DND-41 (cell line): ENCODE data around the gene BLVRA.
A peak's percentile ranks its signal among the peaks of the same experiment; 100 is the strongest.

Experiments
- ATAC-seq: fragments of 200-7000 bp; cut with Tn5 transposase; 3 replicates; pipeline ENCODE4 v1.9.1; 2021; ENCODE audit warnings: low read depth; ENCODE audit not compliant: insufficient read depth
- DNase-seq: peaks from one replicate; pipeline ENCODE4 v3.0.0-alpha.2; 2020
- H2AFZ ChIP-seq: 2 replicates; pipeline ENCODE4 v1.6.0; 2012; ENCODE audit warnings: low read depth, low read length
- H3K27ac ChIP-seq: 2 replicates; pipeline ENCODE4 v1.5.1; 2012; ENCODE audit warnings: low read length, inconsistent platforms
- H3K27me3 ChIP-seq: fragments of 200-600 bp; sonication (generic); 2 replicates; pipeline ENCODE4 v1.6.0; 2012; ENCODE audit warnings: low read length, mild to moderate bottlenecking, inconsistent platforms; ENCODE audit not compliant: insufficient read depth, poor library complexity
- H3K36me3 ChIP-seq: 2 replicates; pipeline ENCODE4 v1.5.1; 2012; ENCODE audit warnings: low read length, inconsistent platforms; ENCODE audit not compliant: insufficient read depth
- H3K4me1 ChIP-seq: 2 replicates; pipeline ENCODE4 v1.5.1; 2012; ENCODE audit warnings: mild to moderate bottlenecking, low read length; ENCODE audit not compliant: insufficient read depth
- H3K4me2 ChIP-seq: 2 replicates; pipeline ENCODE4 v1.6.0; 2012; ENCODE audit warnings: mild to moderate bottlenecking, moderate library complexity, low read length, inconsistent platforms; ENCODE audit not compliant: insufficient read depth
- H3K4me3 ChIP-seq, 2 experiments: fragments of 200-600 bp in 1 of 2; shearing (Covaris generic) in 1 of 2; 2 replicates each; pipeline ENCODE4 v1.5.1; 2012 to 2016; ENCODE audit warnings: inconsistent platforms in 2 of 2, low read length in 2 of 2, mild to moderate bottlenecking in 2 of 2, low read depth in 1 of 2, moderate library complexity in 1 of 2
- H3K79me2 ChIP-seq: 2 replicates; pipeline ENCODE4 v1.6.0; 2012; ENCODE audit warnings: low read length, inconsistent platforms; ENCODE audit not compliant: insufficient read depth
- H3K9ac ChIP-seq: 2 replicates; pipeline ENCODE4 v1.6.0; 2012; ENCODE audit warnings: low read depth, mild to moderate bottlenecking, inconsistent platforms, low read length, moderate library complexity
- H3K9me3 ChIP-seq: 2 replicates; pipeline ENCODE4 v1.5.1; 2012; ENCODE audit warnings: low read length, moderate library complexity, mild to moderate bottlenecking, inconsistent platforms; ENCODE audit not compliant: insufficient read depth, severe bottlenecking
- H4K20me1 ChIP-seq: 2 replicates; pipeline ENCODE4 v1.6.0; 2012; ENCODE audit warnings: low read length; ENCODE audit not compliant: insufficient read depth
- CTCF ChIP-seq: IDR thresholded peaks from 2 replicates; pipeline ENCODE4 v1.5.1; 2012; ENCODE audit warnings: borderline replicate concordance, low read length, moderate library complexity, mild to moderate bottlenecking; ENCODE audit not compliant: poor library complexity, severe bottlenecking; ENCODE audit errors: extremely low read depth
- EZH2 ChIP-seq: IDR thresholded peaks from 3 replicates; pipeline ENCODE4 v1.6.1; 2012; ENCODE audit warnings: borderline replicate concordance, low read depth, mild to moderate bottlenecking, moderate library complexity, low read length, inconsistent platforms; ENCODE audit not compliant: severe bottlenecking

Gene BLVRA

GRCh38 chr7:43735802-43736603, 22.5 kb upstream of the BLVRA start:
- Histone ChIP-seq H3K9me3 (no peaks in the 10 kb centered on the region), H3K4me3 (no peak overlapping the region), H3K27ac (no peak overlapping the region), H3K4me1 (no peaks in the 10 kb centered on the region), H4K20me1 (no peaks in the 10 kb centered on the region), H3K4me2 (no peak overlapping the region), H3K36me3 (no peaks in the 10 kb centered on the region), H2AFZ (no peak overlapping the region), H3K9ac (no peak overlapping the region), H3K27me3 (no peaks in the 10 kb centered on the region), H3K79me2 (no peaks in the 10 kb centered on the region)
- ATAC-seq: peak; percentile 27; the same call in 1 of the 3 replicates
- TF ChIP-seq CTCF (no peak), EZH2 (no peak)
- no peak for DNase-seq

- Histone ChIP-seq H3K4me1 (no peaks in the 10 kb centered on the region), H3K9me3 (no peaks in the 10 kb centered on the region), H3K4me3 (no peak overlapping the region), H3K4me2 (no peak overlapping the region), H2AFZ (no peak overlapping the region), H3K27me3 (no peaks in the 10 kb centered on the region), H3K79me2 (no peaks in the 10 kb centered on the region), H3K36me3 (no peaks in the 10 kb centered on the region), H3K27ac (no peak overlapping the region), H3K9ac (no peak overlapping the region), H4K20me1 (no peaks in the 10 kb centered on the region)
- no peak for DNase-seq
- TF ChIP-seq EZH2 (no peak), CTCF (no peak)
- no peak for ATAC-seq
Observed at GRCh38 chr7:43737467-43738127, 20.9 kb upstream of the BLVRA start.

GRCh38 chr7:43742692-43743091, 15.8 kb upstream of the BLVRA start:
- ATAC-seq (no peak), DNase-seq (no peak)
- Histone ChIP-seq H3K4me2 (no peak overlapping the region), H3K36me3 (no peaks in the 10 kb centered on the region), H4K20me1 (no peaks in the 10 kb centered on the region), H2AFZ (no peak overlapping the region), H3K9me3 (no peaks in the 10 kb centered on the region), H3K9ac (no peak overlapping the region), H3K27ac (no peak overlapping the region), H3K4me3 (no peak overlapping the region), H3K79me2 (no peaks in the 10 kb centered on the region), H3K4me1 (no peaks in the 10 kb centered on the region), H3K27me3 (no peaks in the 10 kb centered on the region)
- TF ChIP-seq CTCF (no peak), EZH2 (no peak)
